Stimulated activated CD4-positive, alpha-beta T cell treated with anti-CD3 and anti-CD28 coated beads, Interleukin-1b, Interleukin-23, amount 100 ng/mL, for 24 hours (primary cell): ENCODE data around the gene TRIM60.
"Not testable (repeated sequence)": the region's sequence is repeated elsewhere in the genome, so short reads cannot be mapped to it uniquely, and the experiment has no call there.

ENCODE experiments used
- DNase-seq, 4 experiments: peaks; one replicate each; pipeline ENCODE4 v3.0.0-alpha.2; 2020; ENCODE audit warnings: low read depth in 4 of 4, low spot score in 1 of 4

TRIM60 gene

DNA sequence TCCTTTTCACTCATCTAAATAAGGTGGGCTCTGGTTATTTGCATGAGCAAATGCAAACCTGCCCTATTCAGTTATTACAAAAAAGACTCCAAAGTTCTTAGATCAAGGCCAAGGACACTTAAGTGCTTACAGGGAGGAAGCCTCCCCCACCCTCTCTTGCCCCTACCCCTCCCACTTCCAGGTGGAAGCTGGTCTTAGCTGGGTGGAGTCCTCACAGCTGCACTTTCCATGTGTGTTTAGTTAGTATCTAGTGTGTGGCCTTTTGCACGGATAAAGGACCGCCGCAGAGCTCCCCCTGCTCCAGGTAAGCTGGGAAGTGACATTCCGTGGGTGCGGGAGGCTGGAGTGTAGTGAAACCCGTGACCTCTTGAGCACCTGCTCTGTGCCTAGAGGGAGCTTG, 21.8 kb downstream of the TRIM60 start, which contains the start of gene TRIM75:
TRIM75 (plus strand) TSS at position 222 of the 400 bp plus-strand sequence. CDS start 5,282 bp downstream, outside the sequence.
- DNase-seq: no peak

DNA sequence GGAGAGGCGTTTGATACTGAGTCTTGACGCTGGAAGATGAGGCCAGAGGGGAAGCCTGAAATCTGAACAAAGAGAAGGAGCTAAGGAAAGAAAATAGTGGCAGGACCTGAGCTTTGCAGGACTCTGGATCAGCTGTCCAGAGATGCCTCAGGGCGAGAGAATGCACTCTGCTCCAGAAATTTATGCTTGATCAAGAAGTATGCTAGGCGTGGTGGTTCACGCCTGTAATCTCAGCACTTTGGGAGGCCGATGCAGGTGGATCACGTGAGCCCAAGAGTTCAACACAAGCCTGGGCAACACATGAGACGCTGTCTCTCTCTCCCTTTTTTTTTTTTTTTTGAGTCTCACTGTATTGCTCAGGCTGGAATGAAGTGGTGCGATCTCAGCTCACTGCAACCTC, 23.8 kb downstream of the TRIM60 start:
- DNase-seq: no peak

DNA sequence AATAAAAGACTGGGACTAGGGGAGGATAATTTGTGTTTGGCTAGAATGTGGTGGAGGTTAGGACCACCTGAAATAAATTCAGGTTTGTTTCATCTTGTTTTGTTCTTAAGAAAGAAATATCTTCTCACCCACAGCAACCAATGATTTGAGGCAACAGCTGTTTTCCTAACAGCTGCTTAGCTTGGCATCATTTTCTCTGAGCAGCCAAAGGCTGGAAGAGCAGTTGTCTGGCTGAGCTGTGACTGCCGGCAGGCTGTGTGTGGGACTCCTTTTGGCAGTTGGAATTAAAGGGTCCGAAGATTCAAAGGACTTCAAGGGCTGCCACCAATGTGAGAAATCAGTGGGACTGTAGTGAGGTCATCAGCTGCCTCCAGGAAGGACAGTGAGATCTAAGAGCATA, 26.9 kb downstream of the TRIM60 start:
- DNase-seq: no peak

DNA sequence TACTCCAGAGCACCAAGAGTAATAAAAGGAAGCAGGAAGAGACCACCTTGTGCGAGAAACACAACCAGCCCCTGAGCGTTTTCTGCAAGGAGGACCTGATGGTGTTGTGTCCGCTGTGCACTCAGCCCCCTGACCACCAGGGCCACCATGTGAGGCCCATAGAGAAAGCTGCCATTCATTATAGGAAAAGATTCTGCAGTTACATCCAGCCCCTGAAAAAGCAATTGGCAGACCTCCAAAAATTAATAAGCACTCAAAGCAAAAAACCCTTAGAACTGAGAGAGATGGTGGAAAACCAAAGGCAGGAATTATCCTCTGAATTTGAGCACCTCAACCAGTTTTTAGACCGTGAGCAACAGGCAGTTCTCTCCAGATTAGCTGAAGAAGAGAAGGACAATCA, 27.6 kb downstream of the TRIM60 start:
- DNase-seq: no peak

DNA sequence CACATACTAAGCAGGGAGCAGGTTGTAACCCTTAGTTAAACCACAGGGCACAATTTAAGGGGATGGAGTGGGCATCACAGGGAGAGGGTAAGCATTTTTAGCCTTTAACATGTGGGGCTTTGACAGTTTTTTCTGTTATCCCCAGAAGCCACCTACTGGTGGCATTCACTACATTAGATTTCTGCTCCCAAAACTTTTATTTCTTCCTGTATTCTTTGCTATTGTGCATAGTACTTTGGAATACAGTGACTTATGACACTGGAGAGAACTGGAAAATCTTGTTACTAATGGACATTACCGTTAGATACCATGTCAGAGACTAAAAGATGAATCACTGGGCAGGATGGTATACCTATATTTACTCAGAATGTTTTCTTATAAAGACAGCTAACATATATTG, 29.1 kb downstream of the TRIM60 start:
- DNase-seq: no peak

DNA sequence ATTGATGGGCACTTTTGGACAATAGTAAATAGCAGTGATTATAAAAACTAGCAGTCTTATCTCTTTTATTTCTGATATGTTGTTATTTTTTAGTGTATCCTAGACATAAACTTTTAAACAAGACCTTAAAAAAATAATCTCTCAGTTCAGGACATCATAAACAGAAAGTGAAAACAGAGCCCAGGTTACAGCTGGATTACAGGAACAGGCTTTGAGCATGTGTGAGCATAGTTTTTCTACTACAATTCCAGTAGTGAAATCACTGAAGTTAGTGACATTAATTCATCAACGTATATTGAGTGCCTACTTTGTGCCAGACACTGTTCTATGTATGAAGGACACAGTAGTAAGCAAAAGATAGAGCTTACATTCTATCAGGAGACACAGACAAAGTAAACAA, 38.8 kb downstream of the TRIM60 start:
- DNase-seq: no peak

DNA sequence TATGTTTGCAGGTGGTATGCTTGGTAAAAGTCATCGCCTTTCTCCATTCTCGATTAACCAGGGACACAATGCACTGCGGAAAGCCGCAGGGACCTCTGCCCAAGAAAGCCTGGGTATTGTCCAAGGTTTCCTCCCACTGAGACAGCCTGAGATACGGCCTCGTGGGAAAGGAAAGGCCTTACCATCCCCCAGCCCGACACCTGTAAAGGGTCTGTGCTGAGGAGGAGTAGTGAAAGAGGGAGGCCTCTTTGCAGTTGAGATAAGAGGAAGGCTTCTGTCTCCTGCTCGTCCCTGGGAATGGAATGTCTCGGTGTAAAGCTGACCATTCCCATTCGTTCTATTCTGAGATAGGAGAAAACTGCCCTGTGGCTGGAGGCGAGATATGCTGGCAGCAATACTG, 41.5 kb downstream of the TRIM60 start:
- DNase-seq: not testable (repeated sequence)

DNA sequence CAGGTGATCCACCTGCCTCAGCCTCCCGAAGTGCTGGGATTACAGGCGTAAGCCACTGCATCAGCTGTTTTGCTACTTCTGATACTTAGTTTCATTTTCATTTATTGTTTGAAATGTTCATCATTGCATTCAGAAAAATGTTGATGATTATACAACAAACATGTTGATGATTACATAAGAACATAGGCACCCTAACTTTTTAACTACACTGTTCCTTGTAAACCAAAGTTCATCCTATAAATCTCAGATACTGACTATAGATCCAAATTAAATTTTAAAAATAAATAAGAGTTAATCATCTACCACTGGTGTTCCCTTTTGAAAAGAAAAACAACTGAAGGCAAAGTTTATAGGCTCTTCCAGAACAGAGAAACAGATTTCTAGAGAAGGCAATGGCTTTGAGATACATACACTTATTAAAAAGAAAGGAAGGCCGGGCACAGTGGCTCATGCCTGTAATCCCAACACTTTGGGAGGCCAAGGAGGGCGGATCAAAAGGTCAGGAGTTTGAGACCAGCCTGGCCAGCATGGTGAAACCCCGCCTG, 45.3 kb downstream of the TRIM60 start:
- DNase-seq: no peak

DNA sequence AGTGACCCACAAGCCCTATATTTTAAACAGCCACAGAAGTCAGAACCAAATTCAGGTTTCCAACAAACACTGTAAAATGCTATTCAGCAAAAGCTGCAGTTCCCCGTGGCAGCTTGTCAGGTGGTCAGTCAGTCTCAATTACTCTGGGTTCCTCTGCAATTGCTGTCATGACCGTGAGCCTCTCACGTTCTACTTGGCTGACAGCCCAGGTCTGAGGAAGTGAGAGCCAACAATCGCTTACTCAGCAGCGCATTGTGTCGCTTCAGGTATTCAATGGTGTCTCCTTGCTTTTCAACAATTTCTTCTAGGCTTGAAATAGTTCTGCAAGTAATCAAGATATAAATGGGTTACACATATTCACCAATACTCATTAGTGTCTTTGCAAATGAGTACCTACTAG, 47.7 kb downstream of the TRIM60 start:
- DNase-seq: no peak

DNA sequence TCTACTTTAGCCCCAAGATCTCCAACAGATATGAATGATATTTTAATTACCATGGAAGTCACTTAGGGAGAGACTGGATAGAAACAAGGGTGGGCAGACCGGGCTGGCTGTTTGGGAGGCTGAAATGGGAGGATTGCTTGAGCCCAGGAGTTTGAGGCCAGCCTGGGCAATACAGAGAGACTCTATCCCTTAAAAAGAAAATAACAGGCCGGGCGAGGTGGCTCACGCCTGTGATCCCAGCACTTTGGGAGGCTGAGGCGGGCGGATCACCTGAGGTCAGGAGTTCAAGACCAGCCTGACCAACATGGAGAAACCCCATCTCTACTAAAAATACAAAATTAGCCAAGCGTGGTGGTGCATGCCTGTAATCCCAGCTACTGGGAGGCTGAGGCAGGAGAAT, 53.0 kb downstream of the TRIM60 start:
- DNase-seq: not testable (repeated sequence)

DNA sequence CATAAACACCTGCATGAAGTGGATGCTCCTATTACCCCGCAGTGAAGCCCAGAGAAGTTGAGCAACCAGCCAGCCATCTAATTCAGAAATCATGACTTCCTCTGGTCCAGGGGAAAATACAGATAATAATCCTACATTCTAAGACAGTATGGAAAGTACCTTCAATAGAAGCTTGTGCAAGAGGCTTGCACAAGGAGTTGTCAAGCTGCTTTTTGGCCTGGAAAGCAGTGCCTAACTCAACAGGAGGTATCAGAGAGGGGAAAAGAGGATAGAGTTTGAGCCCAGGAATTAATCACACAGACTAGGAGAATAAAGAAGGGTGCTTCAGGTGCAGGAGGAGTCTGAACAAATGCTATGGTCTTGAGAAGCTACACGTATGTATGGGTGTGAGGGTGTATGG, 54.1 kb downstream of the TRIM60 start:
- DNase-seq: no peak

DNA sequence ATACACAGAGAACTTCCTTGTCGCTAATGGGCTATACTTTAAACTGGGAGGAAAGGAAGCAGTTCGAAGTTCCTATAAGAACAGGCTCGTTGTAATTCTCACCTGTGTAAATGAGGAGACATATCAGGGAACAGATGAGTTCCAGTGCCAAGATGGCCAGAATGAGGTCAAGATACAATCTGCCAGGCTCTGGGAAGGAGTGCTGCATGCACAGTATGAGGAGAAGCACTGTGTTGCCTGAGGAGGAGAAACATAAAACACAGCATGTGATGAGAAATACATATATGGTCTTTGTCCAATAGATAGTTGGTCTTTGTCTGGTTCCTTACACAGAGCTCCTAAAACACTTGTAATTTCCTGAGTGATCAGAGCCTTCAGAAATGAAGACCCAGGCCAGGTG, 56.6 kb downstream of the TRIM60 start:
- DNase-seq: no peak
